ENCODE results near the gene TBC1D12.
"Not testable (repeated sequence)": the region's sequence is repeated elsewhere in the genome, so short reads cannot be mapped to it uniquely, and the experiment has no call there.

TBC1D12 gene

GRCh38 chr10:94402204-94402842, at the start of gene TBC1D12:
Gene TBC1D12, plus strand, starts transcription at chr10:94402541. Its CDS starts 73 bp downstream, at chr10:94402614.
- DNase-seq = peak; percentile 99

GRCh38 chr10:94353336-94353735, 49.0 kb upstream of the TBC1D12 start:
- DNase-seq = no peak

GRCh38 chr10:94355841-94356240, 46.5 kb upstream of the TBC1D12 start:
- no peak for DNase-seq

- DNase-seq = no peak
Measured at GRCh38 chr10:94357193-94357592, 45.1 kb upstream of the TBC1D12 start.

GRCh38 chr10:94358480-94358879, 43.9 kb upstream of the TBC1D12 start:
- DNase-seq = peak; percentile 90

GRCh38 chr10:94361171-94361794, 41.1 kb upstream of the TBC1D12 start:
- no peak for DNase-seq

- peak; percentile 92 for DNase-seq
Measured at GRCh38 chr10:94362360-94363250, 39.7 kb upstream of the TBC1D12 start, which contains the start of gene NOC3L. Gene NOC3L, minus strand, starts transcription at chr10:94362939. Its CDS starts 101 bp downstream, at chr10:94362838.

- no peak for DNase-seq
Measured at GRCh38 chr10:94363251-94363565, 39.1 kb upstream of the TBC1D12 start.

- no peak for DNase-seq
Measured at GRCh38 chr10:94364482-94364881, 37.9 kb upstream of the TBC1D12 start.

GRCh38 chr10:94366382-94366781, 36.0 kb upstream of the TBC1D12 start:
- DNase-seq = no peak

GRCh38 chr10:94370501-94370900, 31.8 kb upstream of the TBC1D12 start:
- DNase-seq = no peak

- no peak for DNase-seq
Measured at GRCh38 chr10:94375374-94375773, 27.0 kb upstream of the TBC1D12 start.

- no peak for DNase-seq
Measured at GRCh38 chr10:94376865-94377264, 25.5 kb upstream of the TBC1D12 start.

GRCh38 chr10:94383530-94383929, 18.8 kb upstream of the TBC1D12 start:
- no peak for DNase-seq

- not testable (repeated sequence) for DNase-seq
Measured at GRCh38 chr10:94385733-94386132, 16.6 kb upstream of the TBC1D12 start.

- not testable (repeated sequence) for DNase-seq
Measured at GRCh38 chr10:94392117-94392516, 10.2 kb upstream of the TBC1D12 start.

GRCh38 chr10:94397549-94398370, 4.6 kb upstream of the TBC1D12 start:
- DNase-seq = peak; percentile 37

- DNase-seq = no peak
Measured at GRCh38 chr10:94398762-94399161, 3.6 kb upstream of the TBC1D12 start.

GRCh38 chr10:94402843-94403379, 570 bp downstream of the TBC1D12 start:
- no peak for DNase-seq

GRCh38 chr10:94403380-94404213, 1.3 kb downstream of the TBC1D12 start:
- DNase-seq = peak; percentile 78

GRCh38 chr10:94405406-94405805, 3.1 kb downstream of the TBC1D12 start:
- no peak for DNase-seq

GRCh38 chr10:94407668-94408067, 5.3 kb downstream of the TBC1D12 start:
- no peak for DNase-seq

Data from HCEC 1CT (cell line).